OCI-LY1 (cell line): ENCODE results near the gene S100A2.

Experiments
- H2AFZ ChIP-seq: fragments of 200-600 bp; sonication (generic), shearing (Covaris generic); 2 replicates; pipeline ENCODE4 v1.6.0; 2014; ENCODE audit warnings: antibody characterized with exemption, mild to moderate bottlenecking, low read length
- H3F3A ChIP-seq: fragments of 200-600 bp; sonication (generic), shearing (Covaris generic); 2 replicates; pipeline ENCODE4 v1.6.0; 2014; ENCODE audit warnings: mild to moderate bottlenecking, antibody characterized with exemption, low read length, moderate library complexity; ENCODE audit not compliant: insufficient read depth
- H3K27ac ChIP-seq: fragments of 200-600 bp; sonication (generic); 2 replicates; pipeline ENCODE4 v1.5.1; 2014; ENCODE audit warnings: low read length, mixed run types, mild to moderate bottlenecking, low read depth; ENCODE audit not compliant: poor library complexity, severe bottlenecking
- H3K27me3 ChIP-seq: fragments of 200-600 bp; sonication (generic); 2 replicates; pipeline ENCODE4 v1.6.0; 2014; ENCODE audit warnings: antibody characterized with exemption, mild to moderate bottlenecking, low read length, moderate library complexity; ENCODE audit not compliant: insufficient read depth
- H3K36me3 ChIP-seq: fragments of 200-600 bp; sonication (generic); 2 replicates; pipeline ENCODE4 v1.6.1; 2014; ENCODE audit warnings: mild to moderate bottlenecking, antibody characterized with exemption, low read length, moderate library complexity, mixed read lengths; ENCODE audit not compliant: insufficient read depth
- H3K4me1 ChIP-seq: fragments of 200-600 bp; sonication (generic); 2 replicates; pipeline ENCODE4 v1.5.1; 2014; ENCODE audit warnings: mild to moderate bottlenecking, low read length, moderate library complexity; ENCODE audit not compliant: insufficient read depth, severe bottlenecking
- H3K4me2 ChIP-seq: fragments of 200-600 bp; sonication (generic), shearing (Covaris generic); 2 replicates; pipeline ENCODE4 v1.6.1; 2014; ENCODE audit warnings: low read length
- H3K4me3 ChIP-seq: fragments of 200-600 bp; sonication (generic); 2 replicates; pipeline ENCODE4 v1.5.1; 2014; ENCODE audit warnings: low read length, low read depth, mild to moderate bottlenecking, mixed read lengths; ENCODE audit not compliant: poor library complexity, severe bottlenecking
- H3K79me2 ChIP-seq: fragments of 200-600 bp; shearing (Covaris generic); 2 replicates; pipeline ENCODE4 v1.6.1; 2016; ENCODE audit warnings: mixed run types, low read length, mixed read lengths; ENCODE audit not compliant: insufficient read depth
- H3K9ac ChIP-seq: fragments of 200-600 bp; sonication (generic), shearing (Covaris generic); 2 replicates; pipeline ENCODE4 v1.6.1; 2014; ENCODE audit warnings: mild to moderate bottlenecking, low read length, mixed read lengths
- H3K9me2 ChIP-seq: fragments of 200-600 bp; sonication (generic), shearing (Covaris generic); 2 replicates; pipeline ENCODE4 v1.6.1; 2014; ENCODE audit warnings: low read depth, mild to moderate bottlenecking, low read length, mixed read lengths
- H3K9me3 ChIP-seq: fragments of 200-600 bp; shearing (Covaris generic); 2 replicates; pipeline ENCODE4 v1.6.1; 2014; ENCODE audit warnings: low read length, mixed read lengths
- H4K20me1 ChIP-seq: fragments of 200-600 bp; sonication (generic), shearing (Covaris generic); 2 replicates; pipeline ENCODE4 v1.6.0; 2016; ENCODE audit warnings: mild to moderate bottlenecking, low read length; ENCODE audit not compliant: insufficient read depth
- CTCF ChIP-seq: fragments of 200-600 bp; sonication (generic), shearing (Covaris generic); IDR thresholded peaks from 2 replicates; pipeline ENCODE4 v1.5.1; 2017; ENCODE audit warnings: mild to moderate bottlenecking, antibody characterized with exemption, low read length, moderate library complexity, mixed read lengths
- EZH2 ChIP-seq: fragments of 200-600 bp; sonication (generic), shearing (Covaris generic); IDR thresholded peaks from 2 replicates; pipeline ENCODE4 v1.8.0; 2017; ENCODE audit warnings: borderline replicate concordance, mixed run types, mild to moderate bottlenecking, antibody characterized with exemption, low read length, moderate library complexity, mixed read lengths

S100A2 gene

GRCh38 chr1:153569465-153569864 is 3.8 kb upstream of the S100A2 start:
- no peak for TF ChIP-seq CTCF
- TF ChIP-seq EZH2 = no peak
- H3K4me2 ChIP-seq = no peak overlapping the region
- H3K9me2 ChIP-seq = no peaks in the 10 kb centered on the region
- H2AFZ ChIP-seq = no peak overlapping the region
- no peaks in the 10 kb centered on the region for H3K9me3 ChIP-seq
- H3K27ac ChIP-seq = no peak overlapping the region
- H3K4me1 ChIP-seq = no peaks in the 10 kb centered on the region
- no peaks in the 10 kb centered on the region for H4K20me1 ChIP-seq
- no peaks in the 10 kb centered on the region for H3K27me3 ChIP-seq
- no peak overlapping the region for H3K9ac ChIP-seq
- no peaks in the 10 kb centered on the region for H3K36me3 ChIP-seq
- no peaks in the 10 kb centered on the region for H3F3A ChIP-seq
- H3K79me2 ChIP-seq = no peaks in the 10 kb centered on the region
- H3K4me3 ChIP-seq = no peak overlapping the region

DNA sequence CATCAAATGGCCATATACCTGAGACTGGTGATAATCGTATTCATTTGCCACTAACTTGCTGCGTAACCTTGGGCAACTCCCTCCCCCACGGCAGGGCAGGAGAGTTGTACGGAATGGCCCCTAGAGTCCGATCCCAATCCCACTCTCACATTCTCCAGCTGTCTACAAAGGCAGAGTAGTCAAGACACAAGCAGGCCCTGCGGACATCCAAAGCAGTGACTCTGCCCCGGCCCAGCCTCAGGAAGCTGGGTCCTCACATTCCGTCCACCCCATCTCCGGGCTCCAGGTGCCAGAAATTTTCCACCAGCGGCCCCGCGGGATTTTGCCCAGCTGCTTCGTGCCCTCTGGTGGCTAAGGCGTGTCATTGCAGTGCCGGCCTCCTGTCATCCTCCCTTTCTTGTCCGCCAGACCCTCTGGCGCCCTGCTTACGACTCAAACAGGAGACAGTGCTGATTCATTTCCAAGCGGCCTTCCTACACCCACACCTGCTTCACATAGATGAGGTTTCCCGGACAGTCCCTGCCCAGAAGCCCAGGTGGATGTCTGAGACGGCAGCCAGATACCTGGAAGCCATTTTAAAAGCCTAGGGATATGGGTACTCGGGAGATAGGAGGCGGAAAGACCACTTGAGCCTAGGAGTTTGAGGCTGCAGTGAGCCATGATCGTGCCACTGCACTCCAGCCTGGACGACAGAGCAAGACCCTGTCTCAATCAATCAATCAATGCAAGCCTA is 2.9 kb upstream of the S100A2 start:
- no peaks in the 10 kb centered on the region for H3F3A ChIP-seq
- H3K9ac ChIP-seq = no peak overlapping the region; the same call in 1 of the 2 replicates
- H2AFZ ChIP-seq = no peak overlapping the region
- no peaks in the 10 kb centered on the region for H3K4me1 ChIP-seq
- H3K9me3 ChIP-seq = no peaks in the 10 kb centered on the region
- H3K9me2 ChIP-seq = no peaks in the 10 kb centered on the region
- H3K36me3 ChIP-seq = no peaks in the 10 kb centered on the region
- no peaks in the 10 kb centered on the region for H3K27me3 ChIP-seq
- no peak overlapping the region for H3K4me3 ChIP-seq
- H3K27ac ChIP-seq = no peak overlapping the region
- H3K79me2 ChIP-seq = no peaks in the 10 kb centered on the region
- peak; percentile 98 for TF ChIP-seq CTCF
- no peak for TF ChIP-seq EZH2
- no peaks in the 10 kb centered on the region for H4K20me1 ChIP-seq
- peak overlapping the region; percentile 39; the same call in 1 of the 2 replicates for H3K4me2 ChIP-seq

- Histone ChIP-seq H3K4me3 (no peak overlapping the region), H3K9ac (no peak overlapping the region), H3K27ac (no peak overlapping the region)
Measured at GRCh38 chr1:153567621-153568366, 2.1 kb upstream of the S100A2 start.

More at GRCh38 chr1:153567621-153568366, 2.1 kb upstream of the S100A2 start:
- H2AFZ ChIP-seq = no peak overlapping the region
- no peaks in the 10 kb centered on the region for H3K9me2 ChIP-seq
- H3K36me3 ChIP-seq = no peaks in the 10 kb centered on the region
- TF ChIP-seq EZH2 (no peak), CTCF (no peak)
- no peak overlapping the region for H3K4me2 ChIP-seq
- no peaks in the 10 kb centered on the region for H3F3A ChIP-seq
- no peaks in the 10 kb centered on the region for H3K79me2 ChIP-seq
- no peaks in the 10 kb centered on the region for H3K27me3 ChIP-seq
- no peaks in the 10 kb centered on the region for H3K9me3 ChIP-seq
- H3K4me1 ChIP-seq = no peaks in the 10 kb centered on the region
- no peaks in the 10 kb centered on the region for H4K20me1 ChIP-seq
